Activated T-cell treated with anti-CD3 and anti-CD28 coated beads, Interleukin-2, amount 50 U/mL, for 24 hours (primary cell): Measurements from ENCODE around the gene STXBP6.

Source experiments
- DNase-seq: peaks from one replicate; pipeline ENCODE4 v3.0.0-alpha.2; 2020
- H3K27ac Mint-ChIP-seq: 2 replicates; pipeline ENCODE4 v1.8.0; 2020; ENCODE audit warnings: mild to moderate bottlenecking, mixed read lengths
- H3K27me3 Mint-ChIP-seq: 2 replicates; pipeline ENCODE4 v1.8.0; 2020; ENCODE audit warnings: mixed read lengths
- H3K36me3 Mint-ChIP-seq: 2 replicates; pipeline ENCODE4 v1.8.0; 2020; ENCODE audit warnings: low read depth, mixed read lengths
- H3K4me1 Mint-ChIP-seq: 2 replicates; pipeline ENCODE4 v1.8.0; 2020; ENCODE audit warnings: low read depth, mixed read lengths
- H3K4me3 Mint-ChIP-seq: 2 replicates; pipeline ENCODE4 v1.8.0; 2020; ENCODE audit warnings: mild to moderate bottlenecking, moderate library complexity, mixed read lengths
- H3K9me3 Mint-ChIP-seq: 2 replicates; pipeline ENCODE4 v1.8.0; 2020; ENCODE audit warnings: mixed read lengths

The STXBP6 gene

DNA sequence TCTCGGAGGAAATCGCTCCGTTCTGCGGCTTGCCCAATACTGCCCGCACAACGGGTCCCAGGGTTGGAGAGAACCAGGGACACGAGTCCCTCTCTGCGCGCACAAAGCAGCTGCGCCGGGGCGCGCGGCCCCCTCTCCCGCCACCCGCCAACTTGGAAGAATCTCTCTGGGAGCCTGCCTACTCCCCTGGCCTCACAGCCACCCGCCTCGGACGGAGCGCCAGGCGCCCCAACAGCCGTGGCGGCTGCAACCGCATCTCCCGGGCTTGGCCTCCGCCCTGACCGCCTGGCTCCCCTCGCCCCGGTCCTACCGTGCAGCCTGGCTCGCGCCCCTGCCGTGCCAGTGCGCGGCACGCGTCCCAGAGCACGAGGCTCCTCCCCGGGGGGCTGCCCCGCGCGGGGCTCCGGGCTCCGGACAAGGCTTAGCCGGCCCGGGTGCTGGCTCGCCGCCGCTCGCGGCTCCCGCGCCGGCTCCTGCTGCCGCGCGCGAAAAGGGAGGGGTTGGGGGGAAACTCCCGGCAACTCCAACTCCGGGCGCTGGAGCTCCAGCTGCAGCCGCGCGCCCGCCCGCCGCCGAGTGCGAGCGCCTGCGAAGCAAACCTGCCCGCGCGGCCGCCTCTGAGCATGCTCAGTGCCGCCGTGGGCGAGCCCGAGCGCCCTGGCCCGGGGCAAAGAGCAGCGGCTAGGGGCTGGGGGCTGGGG lies at the start of gene STXBP6:
STXBP6 (minus strand) TSS at position 580 of the 701 bp plus-strand sequence. CDS start 75,329 bp downstream, outside the sequence.
- Mint-ChIP-seq H3K9me3 (no peaks in the 10 kb centered on the region), H3K36me3 (no peaks in the 10 kb centered on the region), H3K27ac (no peak within 1 kb of the TSS), H3K4me1 (peaks cover 7% of the 10 kb centered on the region), H3K4me3 (peak within 1 kb of the TSS; percentile 55), H3K27me3 (peaks cover 59% of the 10 kb centered on the region)
- DNase-seq: peak; percentile 38

DNA sequence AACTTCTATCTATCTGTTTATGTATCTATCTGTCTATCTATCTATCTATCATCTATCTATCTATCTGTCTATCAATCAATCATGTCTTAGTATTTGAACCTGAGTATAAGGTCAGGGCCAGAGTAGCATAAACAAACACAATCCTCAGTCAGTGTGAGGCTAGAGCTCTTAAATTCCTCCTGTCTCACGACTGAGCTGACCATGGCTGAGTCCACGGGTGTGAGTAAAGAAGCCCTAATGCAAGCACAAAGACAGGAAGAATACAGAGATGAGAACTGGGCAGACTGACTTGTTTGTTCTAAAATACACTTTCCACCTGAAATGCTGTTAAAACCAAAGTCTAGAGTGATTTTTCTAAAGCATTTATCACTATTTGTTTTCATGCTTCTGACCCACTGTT lies 47.2 kb upstream of the STXBP6 start:
- Mint-ChIP-seq H3K27ac (no peak overlapping the region), H3K27me3 (peaks cover 29% of the 10 kb centered on the region), H3K4me1 (no peaks in the 10 kb centered on the region), H3K36me3 (no peaks in the 10 kb centered on the region), H3K4me3 (no peak overlapping the region), H3K9me3 (no peaks in the 10 kb centered on the region)
- DNase-seq: no peak

DNA sequence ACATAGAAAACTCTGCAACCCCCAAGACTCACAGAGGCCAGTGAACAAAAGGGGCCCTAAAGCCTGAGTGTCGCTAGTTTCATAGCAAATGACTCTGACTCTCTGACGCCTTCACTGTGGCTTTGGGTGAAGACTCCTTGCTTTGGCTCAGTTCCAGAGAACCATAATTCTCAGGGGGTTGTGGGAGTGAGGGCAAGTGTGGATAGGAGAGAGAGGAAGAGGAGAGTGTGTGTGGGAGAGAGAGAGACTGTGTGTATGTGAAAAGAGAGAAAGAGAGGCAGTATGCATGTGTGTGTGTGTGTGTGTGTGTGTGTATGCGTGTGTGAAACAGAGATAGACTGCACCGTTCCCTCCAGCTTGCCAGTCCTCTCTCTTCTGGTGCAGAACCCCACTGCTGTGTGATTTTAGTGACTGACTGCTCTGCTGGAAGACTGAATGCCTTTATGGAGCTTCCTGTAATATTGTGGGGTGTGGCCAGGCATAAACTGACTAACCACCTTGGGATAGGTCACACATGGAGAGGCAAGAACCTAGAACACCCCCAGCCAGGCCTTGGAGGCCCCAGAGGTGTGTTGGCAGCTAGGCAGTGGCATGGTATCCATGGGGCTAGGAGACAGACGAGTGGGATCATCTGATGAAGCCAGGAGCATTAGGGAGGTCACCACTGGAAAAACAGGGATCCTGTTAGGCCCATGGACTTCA lies 45.9 kb upstream of the STXBP6 start:
- Mint-ChIP-seq H3K27ac (no peak overlapping the region), H3K4me1 (no peaks in the 10 kb centered on the region), H3K9me3 (no peaks in the 10 kb centered on the region), H3K4me3 (no peak overlapping the region), H3K36me3 (no peaks in the 10 kb centered on the region), H3K27me3 (peaks cover 30% of the 10 kb centered on the region)
- no peak for DNase-seq

DNA sequence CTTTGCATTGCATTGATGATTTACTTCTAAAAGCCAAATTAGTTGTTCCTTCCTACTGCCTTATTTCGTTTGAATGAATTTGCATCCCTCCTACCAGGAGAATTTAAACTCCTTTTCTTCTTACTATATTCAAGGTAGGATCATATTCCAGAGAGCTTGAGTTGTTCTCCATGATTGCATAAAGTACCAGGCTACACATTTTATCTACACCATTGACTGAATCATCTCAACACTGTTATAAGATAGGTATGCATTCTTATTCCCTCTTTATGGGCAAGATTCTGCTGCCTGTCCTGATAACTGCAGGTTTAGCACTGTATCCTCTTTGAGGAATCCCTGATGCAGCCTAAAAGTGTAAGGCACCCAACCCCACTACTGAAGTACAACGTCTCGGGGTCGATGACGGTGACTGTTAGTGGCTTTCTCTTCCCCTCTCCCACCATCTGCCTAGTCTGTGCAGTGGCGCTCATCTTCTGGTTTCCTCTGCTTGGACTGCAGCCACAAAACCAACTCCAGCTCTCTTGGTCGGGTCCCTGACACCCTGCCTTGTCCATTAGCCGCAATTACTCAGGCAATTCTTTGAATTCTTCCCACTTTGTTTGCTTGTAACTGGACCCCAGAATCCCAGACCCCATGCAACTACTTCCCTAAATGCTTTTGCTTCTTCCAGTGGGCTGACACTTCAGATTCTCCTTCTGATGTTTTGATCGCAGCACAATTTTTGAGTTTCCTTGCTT lies 44.4 kb upstream of the STXBP6 start:
- Mint-ChIP-seq H3K27me3 (peaks cover 41% of the 10 kb centered on the region), H3K27ac (no peak overlapping the region), H3K36me3 (no peaks in the 10 kb centered on the region), H3K9me3 (no peaks in the 10 kb centered on the region), H3K4me1 (no peaks in the 10 kb centered on the region), H3K4me3 (no peak overlapping the region)
- DNase-seq: no peak

DNA sequence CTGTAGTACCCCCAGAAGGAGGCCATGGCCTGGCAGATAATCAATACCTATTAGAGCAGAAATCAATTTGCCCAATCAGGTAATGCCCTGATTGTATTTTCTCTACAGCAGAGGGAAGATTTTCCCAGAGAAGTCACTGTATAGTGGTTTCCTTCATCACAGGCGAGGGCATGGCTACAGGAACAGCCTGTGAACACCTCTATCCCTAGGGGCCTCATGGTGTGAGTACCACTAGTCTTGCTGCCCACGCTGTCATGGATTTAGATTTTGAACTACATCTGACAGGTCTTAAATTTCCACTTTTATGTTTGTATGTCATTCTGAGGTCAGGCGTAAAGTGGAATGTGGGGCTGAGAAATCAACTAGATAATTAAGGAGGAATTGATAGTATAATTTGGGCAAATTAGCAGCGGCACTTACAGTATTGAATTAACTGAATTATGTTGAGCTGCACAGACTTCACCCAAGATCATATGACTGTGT lies 42.4 kb upstream of the STXBP6 start:
- Mint-ChIP-seq H3K4me3 (no peak overlapping the region), H3K36me3 (no peaks in the 10 kb centered on the region), H3K27ac (no peak overlapping the region), H3K4me1 (no peaks in the 10 kb centered on the region), H3K27me3 (peaks cover 44% of the 10 kb centered on the region), H3K9me3 (no peaks in the 10 kb centered on the region)
- no peak for DNase-seq

DNA sequence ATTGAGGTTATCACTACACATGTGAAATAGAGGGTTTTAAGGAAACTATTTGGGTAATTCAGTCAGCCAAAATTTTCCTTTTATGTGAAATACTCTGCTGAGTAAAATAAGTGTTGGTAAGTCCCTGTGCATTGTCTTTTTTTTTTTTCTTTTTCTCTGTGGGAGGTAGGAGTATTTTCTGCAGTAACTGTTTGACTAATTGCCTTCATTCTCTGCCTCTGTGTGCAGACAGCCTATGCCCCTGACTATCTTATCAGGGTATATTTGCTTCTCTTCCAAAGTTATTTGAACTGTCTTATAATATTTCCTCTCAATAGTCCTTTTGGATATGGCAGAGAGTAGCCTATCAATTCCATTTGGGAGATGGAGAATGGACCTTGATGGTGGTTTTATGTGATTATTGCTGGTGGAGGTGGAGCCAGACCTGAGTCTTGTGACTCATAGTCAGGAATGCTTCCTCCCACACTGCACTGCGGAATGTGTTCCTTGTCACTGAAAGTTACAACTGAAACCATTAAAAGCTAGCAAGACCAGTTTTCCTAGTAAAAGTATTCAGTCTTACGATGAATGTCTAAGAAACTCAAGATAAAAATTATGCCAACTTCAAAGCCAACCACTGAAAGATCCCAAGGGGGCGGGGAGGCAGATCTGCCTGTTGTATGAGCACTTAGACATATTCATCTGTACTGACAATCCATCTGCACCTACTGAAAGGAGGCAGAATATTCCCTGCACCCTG lies 40.9 kb upstream of the STXBP6 start:
- H3K36me3 Mint-ChIP-seq: no peaks in the 10 kb centered on the region
- peaks cover 36% of the 10 kb centered on the region for H3K27me3 Mint-ChIP-seq
- H3K27ac Mint-ChIP-seq: no peak overlapping the region
- no peak for DNase-seq
- H3K9me3 Mint-ChIP-seq: no peaks in the 10 kb centered on the region
- H3K4me1 Mint-ChIP-seq: no peaks in the 10 kb centered on the region
- no peak overlapping the region for H3K4me3 Mint-ChIP-seq

DNA sequence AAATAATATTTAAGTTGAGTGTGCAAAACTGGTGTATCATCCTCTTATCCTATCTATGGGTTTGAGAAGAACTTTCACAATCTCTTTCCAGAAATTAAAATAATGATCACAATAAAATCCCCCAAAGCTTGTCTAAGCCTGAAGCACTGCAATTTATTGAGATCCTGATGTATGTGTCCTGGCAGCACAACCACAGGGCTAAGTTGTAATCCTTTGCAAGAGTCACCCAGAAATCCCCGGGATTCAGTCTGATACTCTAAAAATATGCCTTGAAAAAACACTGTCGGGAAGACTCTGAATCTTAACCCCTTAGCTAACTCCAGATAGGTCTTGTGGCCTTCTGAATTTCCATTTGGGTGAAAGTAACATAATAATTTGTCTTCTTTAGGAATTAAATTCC lies 40.3 kb upstream of the STXBP6 start:
- Mint-ChIP-seq H3K36me3 (no peaks in the 10 kb centered on the region), H3K4me3 (no peak overlapping the region), H3K27me3 (peaks cover 31% of the 10 kb centered on the region), H3K27ac (no peak overlapping the region), H3K9me3 (no peaks in the 10 kb centered on the region), H3K4me1 (no peaks in the 10 kb centered on the region)
- DNase-seq: no peak

DNA sequence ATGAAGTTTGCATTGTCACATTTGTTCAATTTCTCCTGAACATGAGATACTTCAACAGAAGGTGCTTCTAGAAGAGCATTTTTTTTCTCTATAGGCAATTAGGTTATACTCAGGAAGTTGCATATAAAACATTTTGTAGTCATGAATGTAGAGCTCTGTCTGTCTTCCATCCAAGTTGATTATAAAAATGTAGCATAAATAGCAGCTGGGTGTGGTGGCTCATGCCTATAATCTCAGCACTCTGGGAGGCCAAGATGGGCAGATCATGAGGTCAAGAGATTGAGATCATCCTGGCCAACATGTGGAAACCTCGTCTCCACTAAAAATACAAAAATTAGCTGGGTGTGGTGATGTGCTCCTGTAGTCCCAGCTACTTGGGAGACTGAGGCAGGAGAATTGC lies 39.5 kb upstream of the STXBP6 start:
- Mint-ChIP-seq H3K4me1 (no peaks in the 10 kb centered on the region), H3K4me3 (no peak overlapping the region)

DNA sequence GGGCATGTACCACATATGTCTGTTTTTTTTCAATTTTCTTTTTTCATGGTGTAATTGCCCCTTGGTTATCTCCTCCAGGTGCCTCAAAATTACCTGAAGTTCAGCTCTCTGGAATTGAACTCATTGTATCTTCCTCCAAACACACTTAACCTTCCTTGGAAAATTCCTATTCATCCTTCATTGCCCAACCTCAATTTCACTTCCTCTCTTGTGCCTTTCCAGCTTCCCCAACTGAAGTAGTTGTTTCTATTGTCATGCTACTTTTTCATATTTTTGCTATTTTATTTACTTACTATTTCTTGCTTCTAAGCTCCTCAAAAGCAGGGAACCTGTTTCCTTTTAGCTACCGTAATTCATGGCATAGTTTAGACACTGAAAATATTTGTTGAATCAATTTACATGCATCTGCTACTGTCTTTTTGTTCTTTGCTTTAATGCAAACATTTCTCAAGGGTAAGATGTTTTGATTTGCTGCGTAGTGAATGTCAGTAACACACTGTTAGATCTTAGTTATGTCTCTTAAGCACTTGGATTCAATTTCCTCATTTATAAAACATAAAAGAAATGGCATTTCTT lies 37.0 kb upstream of the STXBP6 start:
- H3K4me1 Mint-ChIP-seq: no peaks in the 10 kb centered on the region
- no peak overlapping the region for H3K27ac Mint-ChIP-seq
- H3K36me3 Mint-ChIP-seq: no peaks in the 10 kb centered on the region
- no peaks in the 10 kb centered on the region for H3K9me3 Mint-ChIP-seq
- H3K4me3 Mint-ChIP-seq: no peak overlapping the region
- DNase-seq: no peak
- H3K27me3 Mint-ChIP-seq: peaks cover 37% of the 10 kb centered on the region

More for the DNA sequence above, 39.5 kb upstream of the STXBP6 start:
- Mint-ChIP-seq H3K36me3 (no peaks in the 10 kb centered on the region), H3K27ac (no peak overlapping the region), H3K9me3 (no peaks in the 10 kb centered on the region), H3K27me3 (peaks cover 30% of the 10 kb centered on the region)
- DNase-seq: no peak

DNA sequence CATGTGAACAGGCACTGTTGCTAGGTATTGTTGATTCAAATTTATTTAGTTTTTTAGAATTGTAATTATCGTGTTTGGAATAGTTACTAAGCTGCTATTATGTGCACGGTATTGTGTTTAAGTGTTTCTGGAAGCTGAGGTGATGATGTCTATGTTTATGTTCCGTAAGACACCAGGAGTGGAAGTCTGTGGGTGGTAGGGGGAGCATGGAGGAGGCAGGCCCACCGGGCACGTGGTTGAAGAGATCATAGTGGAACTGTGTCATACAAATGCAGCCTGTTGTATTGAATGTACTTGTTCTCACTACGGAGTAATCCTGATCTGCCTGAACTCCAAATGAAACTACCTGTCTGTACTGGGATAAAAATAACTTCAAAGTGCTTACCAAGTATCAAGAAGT lies 36.1 kb upstream of the STXBP6 start:
- DNase-seq: no peak
- no peaks in the 10 kb centered on the region for H3K4me1 Mint-ChIP-seq
- no peak overlapping the region for H3K27ac Mint-ChIP-seq
- H3K4me3 Mint-ChIP-seq: no peak overlapping the region
- H3K9me3 Mint-ChIP-seq: no peaks in the 10 kb centered on the region
- no peaks in the 10 kb centered on the region for H3K36me3 Mint-ChIP-seq
- peaks cover 37% of the 10 kb centered on the region for H3K27me3 Mint-ChIP-seq

DNA sequence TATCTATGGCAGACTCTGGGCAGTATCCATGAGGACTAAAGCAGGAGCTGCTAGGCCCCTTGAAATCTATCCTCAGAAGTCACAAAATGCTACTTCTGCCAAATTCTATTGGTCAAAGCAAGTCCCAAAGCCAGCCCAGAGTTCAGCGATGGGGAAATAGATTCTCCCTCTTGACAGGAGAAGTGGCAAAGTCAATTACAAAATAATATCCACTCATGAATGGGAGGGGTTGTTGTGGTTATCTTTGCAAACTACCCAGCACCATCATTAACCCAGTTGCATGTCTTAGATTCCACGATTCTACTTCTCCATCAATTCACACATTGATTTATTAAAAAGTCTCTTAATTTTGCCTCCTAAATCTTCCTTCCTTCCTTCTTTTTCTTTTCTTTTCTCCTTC lies 30.7 kb upstream of the STXBP6 start:
- Mint-ChIP-seq H3K9me3 (no peaks in the 10 kb centered on the region), H3K4me1 (no peaks in the 10 kb centered on the region), H3K36me3 (no peaks in the 10 kb centered on the region), H3K4me3 (no peak overlapping the region), H3K27ac (no peak overlapping the region), H3K27me3 (peaks cover 16% of the 10 kb centered on the region)
- no peak for DNase-seq

DNA sequence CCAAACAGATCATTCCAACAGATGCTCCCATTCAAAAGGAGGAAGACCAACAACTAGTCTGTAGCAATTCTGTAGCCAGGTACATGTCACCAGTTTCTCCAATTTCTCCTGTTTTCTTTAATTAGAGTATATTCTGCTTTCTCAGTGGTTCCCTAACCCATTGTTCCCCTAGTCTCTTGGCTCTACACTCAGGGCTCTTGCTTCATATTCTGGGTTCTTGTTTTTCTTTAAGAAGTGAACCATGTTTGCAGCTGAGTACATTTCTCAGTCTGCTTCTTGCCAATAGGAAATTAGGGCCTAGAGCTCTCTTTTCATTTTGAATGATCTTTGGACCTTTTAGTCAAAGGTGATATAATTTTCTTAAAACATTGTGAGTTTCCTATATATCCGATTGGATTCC lies 29.4 kb upstream of the STXBP6 start:
- H3K9me3 Mint-ChIP-seq: no peaks in the 10 kb centered on the region
- peaks cover 13% of the 10 kb centered on the region for H3K27me3 Mint-ChIP-seq
- H3K4me1 Mint-ChIP-seq: no peaks in the 10 kb centered on the region
- no peaks in the 10 kb centered on the region for H3K36me3 Mint-ChIP-seq
- no peak for DNase-seq
- no peak overlapping the region for H3K4me3 Mint-ChIP-seq
- no peak overlapping the region for H3K27ac Mint-ChIP-seq

DNA sequence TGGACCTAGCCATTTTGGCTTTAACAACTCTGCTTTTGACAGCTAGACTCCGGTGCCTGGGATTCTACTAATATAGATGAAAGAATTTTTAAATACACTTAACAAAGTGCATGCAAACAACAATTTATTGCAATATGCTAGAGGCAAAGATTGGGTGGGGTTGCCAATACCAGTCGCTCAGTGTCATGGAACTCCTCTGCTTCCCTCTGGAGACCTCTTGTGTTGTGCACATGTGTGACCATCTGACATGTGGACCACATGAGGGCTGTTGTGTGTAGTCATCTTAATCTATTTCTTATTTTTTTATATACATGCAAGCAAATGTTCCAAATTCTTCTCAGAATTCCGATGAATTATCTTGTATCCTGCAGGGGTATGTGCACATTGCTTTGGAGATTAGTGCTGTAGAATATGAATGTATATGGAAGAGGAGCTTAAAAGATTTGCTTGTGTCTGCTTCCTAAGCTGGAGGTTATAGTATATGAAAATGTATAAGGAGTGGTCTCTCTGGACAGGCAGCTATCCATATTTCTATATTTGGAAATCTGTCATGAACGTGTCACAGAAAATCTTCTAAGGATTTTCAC lies 24.2 kb upstream of the STXBP6 start:
- Mint-ChIP-seq H3K4me1 (no peaks in the 10 kb centered on the region), H3K36me3 (no peaks in the 10 kb centered on the region), H3K9me3 (no peaks in the 10 kb centered on the region), H3K27me3 (peaks cover 5% of the 10 kb centered on the region), H3K27ac (no peak overlapping the region), H3K4me3 (no peak overlapping the region)
- no peak for DNase-seq

DNA sequence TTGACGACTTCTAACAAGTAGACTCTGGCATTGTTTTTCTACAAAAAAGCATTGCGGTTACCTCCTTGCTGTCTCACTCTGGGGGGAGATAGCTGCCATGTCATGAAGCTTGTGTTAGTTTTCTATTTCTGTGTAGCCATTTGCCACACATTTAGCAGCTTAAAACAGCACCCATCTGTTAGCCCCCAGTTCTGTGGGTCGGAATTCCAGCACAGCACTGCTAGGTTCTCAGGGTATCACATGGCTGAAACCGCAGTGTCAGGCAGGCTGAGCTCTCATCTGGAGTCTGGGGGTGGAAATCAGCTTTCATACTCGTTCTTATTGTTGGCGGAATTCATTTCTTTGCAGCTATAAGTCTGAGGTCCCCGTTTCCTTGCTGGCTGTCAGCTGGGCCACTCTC lies 19.9 kb upstream of the STXBP6 start:
- no peak for DNase-seq
- H3K36me3 Mint-ChIP-seq: no peaks in the 10 kb centered on the region
- no peaks in the 10 kb centered on the region for H3K4me1 Mint-ChIP-seq
- no peak overlapping the region for H3K27ac Mint-ChIP-seq
- H3K27me3 Mint-ChIP-seq: no peaks in the 10 kb centered on the region
- no peaks in the 10 kb centered on the region for H3K9me3 Mint-ChIP-seq
- no peak overlapping the region for H3K4me3 Mint-ChIP-seq
